Stimulated activated naive CD8-positive, alpha-beta T cell treated with anti-CD3 and anti-CD28 coated beads, Interleukin-15, Interleukin-2, amounts not matched to agents 100 U/mL and 50 U/mL, for 24 hours (primary cell): ENCODE measurements around the gene HOXB6.

Experiments
- ATAC-seq: fragments of 150-1000 bp; cut with Tn5 transposase; one replicate; pipeline ENCODE4 v1.10.0; 2021
- DNase-seq: peaks from one replicate; pipeline ENCODE4 v3.0.0; 2021

Gene HOXB6

DNA sequence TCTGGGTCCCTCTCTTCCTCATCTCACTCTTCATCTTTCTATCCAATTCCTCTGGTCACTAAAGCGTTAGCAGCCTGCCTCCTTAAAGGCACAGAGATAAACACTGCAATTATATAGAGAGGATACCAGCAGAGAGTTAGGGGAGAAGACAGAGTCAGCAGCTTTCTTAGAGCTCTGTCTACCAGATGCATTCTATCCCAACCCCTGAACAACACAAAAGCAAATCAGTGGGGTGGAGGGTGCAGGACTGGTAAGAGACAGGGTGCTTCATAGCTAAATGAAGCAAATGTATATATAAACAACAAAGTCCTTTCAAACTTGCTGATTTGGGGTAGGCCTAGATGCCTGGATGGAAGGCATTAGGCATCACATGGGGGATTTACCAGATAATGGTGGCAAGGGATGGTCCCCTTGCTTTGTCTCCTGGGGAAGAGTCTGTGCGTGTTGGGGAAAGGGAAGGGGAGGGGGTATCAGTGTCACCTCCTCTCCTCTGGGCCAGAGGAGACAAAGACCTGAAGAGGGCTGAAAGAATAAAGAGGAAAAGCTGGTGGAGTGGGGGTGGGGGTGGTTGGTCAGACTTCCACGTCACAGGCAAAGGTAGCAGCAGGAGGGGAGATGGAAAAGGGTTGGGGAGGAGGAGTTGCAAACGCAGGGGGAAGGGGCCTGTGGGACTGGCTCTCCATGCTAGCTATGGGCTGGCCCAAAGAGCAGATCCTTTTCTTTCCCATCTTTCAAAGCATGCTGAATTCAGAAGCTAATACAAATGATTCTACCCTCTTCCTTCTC, 38.7 kb downstream of the HOXB6 start:
- no peak for DNase-seq
- ATAC-seq: no peak

DNA sequence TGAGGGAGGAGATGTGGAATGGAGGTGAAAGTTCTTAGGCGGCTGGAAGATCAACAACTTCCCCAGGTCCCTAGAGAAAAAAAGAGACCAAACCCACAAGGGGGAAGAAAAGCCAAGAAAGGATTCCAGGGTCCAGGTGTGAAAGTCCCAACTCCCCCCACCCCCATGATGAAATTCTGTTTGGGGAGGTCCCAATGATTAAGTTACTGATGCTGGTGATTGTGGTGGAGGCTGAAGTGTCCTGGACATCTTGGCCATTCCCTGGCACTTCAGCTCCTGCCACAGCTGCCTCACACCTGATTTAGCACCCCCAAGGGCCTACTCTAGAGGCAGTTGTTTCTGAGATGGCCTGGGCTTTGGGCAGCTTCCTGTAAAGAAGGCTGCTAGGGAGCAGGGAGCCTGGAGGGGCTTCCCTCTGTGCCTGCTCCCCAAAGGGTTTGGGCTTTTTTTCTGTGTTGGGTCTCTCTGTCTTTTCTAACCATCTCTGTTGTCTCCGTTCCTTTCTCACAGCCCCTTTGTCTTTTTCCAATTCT, 39.7 kb downstream of the HOXB6 start:
- no peak for ATAC-seq
- no peak for DNase-seq

DNA sequence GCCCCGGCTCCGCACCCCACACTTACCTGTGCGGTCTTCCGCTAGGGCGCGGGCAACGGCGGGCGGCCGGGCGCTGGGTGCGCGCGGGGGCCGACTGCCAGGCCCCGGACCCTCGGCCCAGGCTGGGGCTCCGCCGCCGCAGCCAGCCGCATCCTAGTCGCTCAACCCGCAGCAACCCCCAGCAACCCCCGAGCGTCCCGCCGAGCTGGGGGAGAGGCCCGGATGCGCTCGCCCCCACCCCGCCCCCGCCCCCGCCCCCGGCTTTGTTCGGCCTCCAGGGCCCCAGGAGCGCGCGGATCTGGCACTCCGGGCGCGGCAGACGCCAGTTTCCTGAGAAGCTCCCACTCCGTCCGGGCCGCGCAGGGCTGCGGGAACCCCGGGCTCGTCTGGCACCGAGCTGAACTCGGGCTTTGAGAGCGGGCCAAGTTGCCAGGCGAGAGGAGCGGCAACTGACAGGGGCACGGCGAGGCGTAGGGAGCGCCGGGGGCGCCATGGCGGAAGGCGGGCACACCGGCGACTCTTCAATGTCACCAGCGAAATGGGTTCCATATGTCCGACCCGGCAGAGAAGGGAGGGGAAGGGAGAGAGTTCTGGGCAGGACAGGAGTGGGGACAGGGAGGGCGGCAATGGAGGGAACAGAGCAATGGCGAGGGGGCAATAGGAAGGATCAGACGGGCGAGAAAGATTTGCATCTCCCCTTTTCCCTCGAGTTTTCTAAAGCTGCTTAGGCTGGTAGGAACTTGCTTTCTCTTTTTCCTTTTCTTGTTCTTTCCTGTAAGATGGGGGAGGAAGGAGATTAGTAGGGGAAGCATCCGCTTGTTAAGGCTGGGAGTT, 40.4 kb downstream of the HOXB6 start:
- ATAC-seq (no peak), DNase-seq (no peak)

DNA sequence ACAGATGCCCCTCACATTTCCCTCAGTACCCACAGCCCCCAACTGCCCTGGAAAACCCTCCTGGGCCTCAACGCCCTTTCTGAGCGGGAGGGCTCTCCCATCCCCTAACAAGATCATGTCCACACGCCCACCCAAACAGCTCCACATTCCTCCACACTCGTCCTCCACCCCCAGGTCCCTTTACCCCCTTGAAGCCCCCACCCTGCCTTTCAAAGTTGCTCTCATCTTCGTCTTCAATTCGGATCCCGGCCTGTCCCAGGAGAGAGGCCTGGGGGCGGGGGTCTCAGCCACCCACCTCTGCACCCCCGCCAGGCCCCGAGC, 41.0 kb downstream of the HOXB6 start:
- no peak for ATAC-seq
- DNase-seq: no peak

DNA sequence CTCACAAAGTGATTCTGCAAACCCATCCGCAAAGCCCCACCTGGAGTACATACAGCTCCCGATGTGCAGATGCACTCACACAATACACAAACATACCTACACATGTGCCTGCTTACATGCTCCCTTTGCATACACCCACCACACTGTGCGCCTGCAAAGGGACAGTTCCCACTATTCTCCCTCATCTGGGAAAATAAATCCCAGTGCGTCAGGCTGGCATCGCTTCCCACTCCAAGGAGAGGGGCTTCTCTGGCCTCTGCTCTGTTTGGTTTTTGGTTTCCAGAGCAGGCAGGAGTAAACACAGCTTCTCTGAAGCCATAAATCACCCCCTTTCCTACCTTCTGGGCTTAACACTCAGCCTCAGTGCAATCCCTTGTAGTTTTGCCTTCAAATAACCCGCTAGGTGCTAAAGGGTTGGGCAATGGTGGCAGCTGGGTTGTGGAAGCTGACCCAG, 41.4 kb downstream of the HOXB6 start:
- ATAC-seq: no peak
- DNase-seq: no peak

DNA sequence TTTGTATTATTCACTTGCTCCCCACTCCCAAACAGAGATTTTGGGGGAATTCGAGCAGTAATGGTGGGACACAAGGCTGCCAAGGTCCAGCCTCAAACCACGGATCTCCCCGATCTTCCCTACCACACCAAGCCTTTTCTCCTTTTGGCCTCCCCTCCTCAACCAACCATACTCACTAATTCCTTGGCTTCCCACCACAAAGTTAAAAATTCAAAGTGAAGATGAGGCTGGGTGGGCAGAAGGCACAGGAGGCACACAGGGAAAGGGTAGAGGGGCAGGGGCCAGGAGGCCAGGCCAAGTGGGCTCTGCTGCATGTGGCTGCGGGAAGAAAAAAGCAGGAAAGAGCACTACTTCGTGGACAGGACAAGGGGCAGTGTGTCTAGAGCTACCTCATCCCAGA, 41.9 kb downstream of the HOXB6 start:
- DNase-seq (no peak), ATAC-seq (no peak)

DNA sequence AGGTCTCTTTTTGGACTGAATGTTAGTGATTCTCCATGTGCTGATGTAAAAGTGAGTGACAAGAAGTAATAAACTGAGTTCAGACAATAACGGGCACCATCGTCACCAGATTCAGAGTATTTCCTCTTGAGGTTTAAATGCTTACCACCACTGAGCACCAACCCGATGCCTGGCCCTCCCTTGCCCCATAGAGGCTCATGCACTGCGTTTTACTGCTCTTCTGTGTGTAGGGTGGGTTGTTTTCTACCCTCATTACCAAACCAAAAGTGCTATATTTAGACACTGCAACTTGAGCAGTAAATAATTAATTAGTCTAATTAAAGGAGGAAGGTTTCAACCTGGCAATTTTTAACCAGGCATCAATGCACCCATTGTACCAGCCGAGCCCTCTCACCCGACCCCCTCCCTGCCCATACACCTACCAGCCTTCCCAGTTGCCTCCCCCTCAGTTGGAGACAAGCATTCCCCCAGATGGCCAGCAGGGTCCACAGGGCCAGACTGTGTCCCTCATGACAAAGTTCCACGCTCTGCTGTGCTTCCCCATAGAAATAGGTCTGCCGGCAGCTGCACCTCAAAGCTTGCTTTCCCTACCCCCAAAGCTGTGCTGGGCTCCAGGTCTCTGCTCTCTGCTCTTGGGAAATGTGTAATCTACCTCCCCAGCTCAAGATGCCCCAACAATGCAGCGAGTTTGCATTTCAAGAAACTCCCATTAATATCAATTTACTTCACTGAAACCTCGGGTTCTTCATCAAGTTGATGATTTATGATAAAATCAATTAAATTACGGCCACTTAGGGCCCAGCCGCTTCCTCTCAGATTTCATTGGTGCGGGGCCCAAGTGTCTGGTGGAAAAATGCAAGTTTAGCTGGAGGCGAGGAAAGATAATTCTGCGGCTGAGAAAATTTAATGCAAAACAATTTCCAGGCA, 42.6 kb downstream of the HOXB6 start:
- no peak for DNase-seq
- no peak for ATAC-seq

DNA sequence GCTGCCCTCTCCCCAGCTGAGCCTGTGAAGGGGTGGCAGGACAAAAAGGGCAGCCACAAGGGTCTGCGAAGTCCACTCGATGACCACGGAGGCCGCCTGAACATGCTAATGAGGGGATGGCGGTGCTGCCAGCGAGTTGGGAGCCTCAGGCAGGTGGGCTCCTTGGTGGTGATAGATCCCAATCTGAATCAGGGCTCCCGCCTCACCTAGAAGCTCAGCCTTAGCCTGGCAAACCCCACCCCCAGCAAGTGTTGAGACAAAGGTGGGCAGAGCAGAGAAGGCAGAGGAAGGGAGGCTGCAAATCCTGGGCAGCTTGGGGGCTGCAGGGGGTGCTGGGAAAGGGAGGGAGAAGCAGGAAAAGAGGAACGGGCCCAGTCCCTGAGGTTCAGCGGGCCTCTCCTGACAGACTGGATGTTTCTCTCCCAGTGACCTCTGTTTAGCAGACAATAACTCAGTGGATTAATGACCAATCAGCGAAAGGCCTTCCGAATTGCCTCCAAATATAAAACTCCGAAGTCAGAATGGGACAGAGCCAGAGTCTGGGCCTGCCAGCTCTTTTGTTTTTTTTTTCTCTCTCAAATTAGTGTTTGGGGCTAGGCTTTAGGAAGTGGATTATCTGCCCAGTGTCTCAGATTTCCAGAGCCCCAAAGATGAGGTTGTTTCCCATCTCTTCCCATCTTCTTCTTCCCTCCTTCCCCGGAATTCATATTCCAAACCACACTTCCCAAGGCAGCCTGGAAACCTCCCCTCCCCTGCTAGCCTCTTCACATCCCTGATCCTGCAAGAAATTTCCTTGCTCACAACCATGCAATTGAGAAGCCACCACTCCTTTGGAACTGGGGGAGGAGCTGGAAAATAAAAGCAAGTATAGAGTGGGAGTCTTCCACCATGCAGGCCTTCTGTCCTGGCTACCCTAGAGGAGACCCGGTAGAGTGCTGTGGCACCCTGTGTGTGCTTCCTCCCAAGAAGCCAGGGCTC, 44.7 kb downstream of the HOXB6 start:
- ATAC-seq (no peak), DNase-seq (no peak)

DNA sequence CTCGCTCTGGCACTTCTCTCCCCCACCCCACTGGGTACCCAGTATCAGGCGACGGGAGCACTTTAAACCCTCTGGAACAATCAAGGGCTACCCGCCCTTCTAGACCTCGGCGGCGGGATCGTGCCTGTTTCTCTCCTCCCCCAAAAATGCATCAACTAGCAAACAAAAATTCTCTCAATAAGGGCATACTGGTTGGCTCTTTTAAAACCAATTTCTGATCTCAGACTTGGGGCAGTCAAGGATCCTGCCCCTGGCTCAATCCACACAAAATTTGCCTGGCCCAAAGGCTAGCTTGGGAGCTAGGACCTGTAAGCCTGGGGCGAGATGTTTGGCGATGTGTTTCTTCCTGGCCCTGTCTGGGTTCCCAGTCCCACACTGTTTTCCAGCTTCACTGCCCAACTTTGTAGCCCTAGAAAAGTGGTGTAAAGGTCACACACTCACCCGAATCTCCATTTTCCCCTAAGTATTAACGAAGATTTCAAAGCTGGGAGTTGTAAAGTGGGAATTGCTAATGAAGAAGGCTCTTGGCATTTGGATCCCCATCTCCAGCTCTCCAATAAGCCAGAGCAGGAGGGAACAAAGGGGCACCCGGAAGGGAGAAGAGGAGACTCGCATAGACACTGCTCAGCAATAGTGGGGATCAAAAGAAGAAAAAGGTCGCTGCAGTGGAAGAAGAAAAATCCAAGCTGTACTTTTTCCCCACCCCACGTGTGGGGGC, 45.5 kb downstream of the HOXB6 start:
- no peak for DNase-seq
- no peak for ATAC-seq

DNA sequence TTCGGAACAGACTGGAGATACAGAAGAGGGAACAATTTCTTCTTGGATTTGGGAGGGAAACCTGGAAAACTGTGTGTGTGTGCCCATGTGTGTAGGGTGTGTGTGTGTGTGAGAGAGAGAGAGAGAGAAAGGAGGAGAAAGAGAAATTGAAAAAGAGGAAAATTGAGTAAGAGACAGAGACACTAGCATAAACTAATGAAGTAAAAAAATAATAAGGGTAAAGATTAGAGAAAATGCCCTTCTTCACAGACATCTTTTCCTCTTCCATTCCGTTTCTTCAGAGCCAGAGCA, 46.0 kb downstream of the HOXB6 start:
- ATAC-seq: no peak

DNA sequence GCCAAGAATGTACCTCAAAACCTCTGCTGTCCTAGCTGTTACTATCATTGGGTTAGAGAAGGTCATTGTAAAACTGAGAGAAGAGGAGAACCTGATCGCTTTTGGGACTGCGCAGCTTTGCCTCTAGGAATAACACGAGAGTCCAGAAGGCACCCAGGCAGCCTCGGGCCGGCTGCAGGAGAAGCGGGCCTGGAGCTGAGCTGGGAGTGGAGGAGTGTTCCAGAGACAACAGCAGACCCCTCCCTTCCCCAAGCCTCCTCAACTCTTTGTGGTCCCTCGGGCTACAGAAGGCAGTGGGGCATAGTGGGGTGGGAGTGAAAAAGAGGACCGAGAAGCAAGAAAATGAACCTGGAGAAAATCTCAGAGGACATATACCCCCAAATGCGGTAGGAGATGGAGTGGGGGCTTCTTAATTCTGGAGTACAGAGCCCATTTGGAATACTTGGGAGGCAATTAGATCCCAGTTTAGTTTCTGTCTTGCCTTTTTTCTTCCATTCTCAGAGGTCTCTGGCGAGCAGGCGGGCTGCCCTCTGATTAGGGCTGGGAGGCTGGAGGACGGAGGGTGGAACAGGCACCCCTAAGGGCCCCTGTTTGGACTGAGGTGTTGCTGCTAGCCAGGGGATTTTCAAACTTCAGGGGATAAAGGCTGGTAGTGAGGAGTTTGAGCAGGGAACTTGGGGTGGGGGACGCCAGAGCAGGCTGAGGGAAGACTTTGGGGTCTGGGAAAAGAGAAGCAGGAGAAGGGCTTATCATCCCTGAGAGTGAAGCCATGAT, 46.5 kb downstream of the HOXB6 start:
- no peak for ATAC-seq
- no peak for DNase-seq

More for the DNA sequence above, 46.0 kb downstream of the HOXB6 start:
- DNase-seq: no peak

DNA sequence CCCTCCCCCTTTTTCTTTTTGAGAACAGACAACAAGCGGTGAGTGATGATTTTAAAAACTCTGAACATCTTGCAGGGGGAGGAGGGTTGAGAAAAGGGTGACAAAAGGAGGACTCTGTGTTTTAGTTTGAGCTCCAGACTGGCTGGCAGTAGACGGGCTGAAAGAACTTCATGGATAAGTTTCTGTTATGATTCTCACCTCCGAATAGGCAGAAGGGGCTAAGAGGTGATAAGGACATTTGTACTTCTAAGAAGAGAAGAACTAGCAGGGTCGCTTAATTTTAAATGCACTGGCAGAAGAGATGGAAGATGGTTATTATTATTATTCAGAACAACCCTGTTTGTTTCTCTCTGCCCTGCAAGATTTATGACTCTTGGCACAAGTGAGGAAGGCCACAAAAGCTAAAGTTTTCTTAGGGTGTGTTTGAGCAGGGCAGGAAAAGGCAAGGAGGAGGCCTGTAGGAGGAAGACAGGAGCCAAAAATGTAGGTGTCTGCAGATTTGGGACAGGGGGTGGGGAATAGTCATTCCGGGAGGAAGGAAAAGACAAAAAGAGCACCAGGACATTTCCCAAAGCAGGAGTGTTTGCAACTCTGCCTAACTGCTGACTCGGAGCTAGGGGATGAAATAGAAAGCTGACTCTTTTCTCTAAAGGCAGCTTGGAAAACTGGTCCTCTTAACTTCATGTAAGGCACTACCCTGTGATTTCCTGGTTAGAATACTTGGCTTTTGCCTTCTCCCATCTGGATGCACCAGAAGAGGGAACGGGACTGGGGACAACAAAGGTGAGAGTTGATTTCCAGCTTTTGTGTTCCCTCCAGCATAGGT, 48.0 kb downstream of the HOXB6 start:
- ATAC-seq (no peak), DNase-seq (no peak)

DNA sequence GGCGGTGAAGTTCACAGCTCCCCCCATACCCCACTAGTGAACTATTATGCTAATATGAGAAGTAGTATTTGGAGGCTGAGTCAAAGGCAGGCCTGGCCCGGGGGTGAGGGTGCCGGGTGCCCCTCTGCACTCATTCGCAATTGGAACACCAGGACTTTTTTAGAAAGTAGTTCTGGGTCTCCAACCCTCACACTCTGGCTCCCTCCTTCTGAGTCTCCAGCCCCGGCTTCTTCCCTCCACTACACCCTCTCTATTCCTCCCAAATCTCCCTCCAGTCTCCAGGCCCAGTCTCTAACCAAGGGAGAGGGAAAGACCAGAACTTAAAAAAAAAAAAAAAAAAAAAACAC, 48.6 kb downstream of the HOXB6 start:
- no peak for ATAC-seq

DNA sequence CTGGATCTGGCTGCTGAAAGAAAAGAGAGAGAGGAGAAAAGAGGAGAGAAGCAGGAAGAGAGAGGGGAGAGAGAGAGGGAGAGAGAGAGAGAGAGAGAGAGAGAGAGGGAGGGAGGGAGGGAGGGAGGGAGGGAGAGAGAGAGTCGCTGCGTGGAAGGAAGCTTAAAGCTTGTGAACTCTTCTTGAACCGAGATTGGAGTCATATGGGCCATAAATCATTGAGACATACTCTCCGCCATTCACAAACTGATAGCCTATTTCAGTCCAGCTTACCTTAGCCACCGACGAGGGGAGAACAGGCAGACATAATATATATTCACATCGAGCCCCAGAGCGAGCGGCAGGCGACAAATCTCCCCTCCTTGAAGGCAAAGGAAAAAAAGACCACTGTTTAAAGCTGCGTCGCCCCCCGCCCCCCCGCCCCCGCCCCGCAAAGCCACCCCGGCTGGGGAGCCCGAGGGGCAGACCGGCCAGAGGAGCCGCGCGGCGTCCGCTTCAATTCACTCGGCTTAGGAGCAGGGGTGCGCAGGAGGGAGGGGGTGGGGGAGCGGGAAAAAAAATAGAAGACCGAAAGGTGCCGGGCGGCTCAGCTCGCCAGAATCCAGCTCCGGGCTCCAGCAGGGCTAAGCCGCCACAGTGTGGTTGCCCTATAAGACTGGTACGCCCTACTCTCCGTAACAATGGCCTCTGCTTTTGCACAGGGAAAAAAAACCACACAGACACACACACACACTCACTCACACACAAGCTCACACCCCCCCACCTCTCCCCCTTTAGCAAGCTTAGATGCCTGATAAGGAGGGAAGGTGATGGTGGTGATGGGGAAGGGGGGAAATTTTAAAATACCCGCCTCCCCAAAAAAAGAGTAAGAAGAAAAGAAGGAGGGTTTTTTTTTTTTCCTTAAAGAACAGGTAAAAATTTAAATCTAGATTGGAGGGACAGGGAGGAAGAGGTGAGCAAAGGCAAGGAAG, 49.2 kb downstream of the HOXB6 start:
- DNase-seq (no peak), ATAC-seq (peak; percentile 19)

More for the DNA sequence above, 48.6 kb downstream of the HOXB6 start:
- no peak for DNase-seq

DNA sequence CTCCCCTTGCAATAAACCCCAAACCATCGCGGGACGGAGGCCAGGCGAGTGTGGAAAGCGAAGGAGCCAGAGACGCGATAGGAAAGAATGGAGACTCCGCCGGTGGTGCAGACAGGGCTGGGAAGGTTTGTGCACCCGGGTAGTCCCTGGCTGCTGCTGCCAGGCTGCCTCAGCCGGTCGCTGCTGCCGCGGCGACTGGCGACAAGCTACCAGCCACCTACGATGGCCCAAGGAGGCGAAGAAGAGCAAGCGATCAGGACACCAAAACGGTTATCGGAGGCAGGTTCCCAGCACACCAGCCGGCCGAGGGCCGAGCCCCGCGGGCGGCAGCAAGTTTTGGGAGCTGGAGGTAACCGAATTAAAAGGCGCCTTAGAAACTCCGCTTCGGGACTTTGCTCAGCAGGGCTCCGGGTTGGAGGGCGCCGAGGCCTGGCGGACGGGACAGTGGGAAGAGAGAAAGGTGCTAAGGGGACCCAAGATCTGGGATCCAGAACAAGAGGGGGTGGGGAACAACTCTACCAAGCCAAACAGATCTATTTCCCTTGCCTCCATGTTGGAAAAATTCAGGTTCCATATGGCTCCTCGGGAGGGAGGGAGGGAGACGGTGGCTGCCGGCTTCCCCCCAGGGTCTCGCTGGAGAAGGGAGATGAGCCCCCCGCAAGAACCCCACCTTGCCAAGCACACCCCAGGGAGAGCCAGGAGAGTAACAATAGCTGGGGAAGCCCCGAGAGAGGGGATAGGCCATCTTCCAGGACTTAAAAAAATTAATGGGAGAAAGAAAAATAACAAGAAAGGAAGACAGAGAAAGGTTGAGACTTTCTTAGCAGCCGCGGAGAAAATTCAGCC, 50.2 kb downstream of the HOXB6 start:
- DNase-seq (no peak), ATAC-seq (no peak)

DNA sequence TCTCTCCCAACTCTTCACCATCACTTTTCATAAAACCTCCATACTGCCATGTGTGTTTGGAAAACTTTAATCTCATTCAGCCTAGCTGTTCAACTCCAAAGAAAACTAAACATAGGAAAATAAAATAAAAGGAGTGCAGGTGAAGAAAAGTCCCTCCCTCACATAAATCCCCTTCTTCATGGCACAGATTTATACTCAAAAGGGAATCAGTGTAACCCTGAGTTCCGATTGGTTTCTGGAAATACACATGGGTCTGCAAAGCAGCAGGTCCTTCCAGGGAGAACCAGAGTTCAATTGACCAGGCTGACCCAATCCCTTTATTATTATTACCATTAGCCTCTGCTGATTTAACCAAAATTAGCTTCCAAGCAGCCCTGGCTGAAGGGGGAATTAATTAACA, 51.0 kb downstream of the HOXB6 start:
- no peak for ATAC-seq
- DNase-seq: no peak

DNA sequence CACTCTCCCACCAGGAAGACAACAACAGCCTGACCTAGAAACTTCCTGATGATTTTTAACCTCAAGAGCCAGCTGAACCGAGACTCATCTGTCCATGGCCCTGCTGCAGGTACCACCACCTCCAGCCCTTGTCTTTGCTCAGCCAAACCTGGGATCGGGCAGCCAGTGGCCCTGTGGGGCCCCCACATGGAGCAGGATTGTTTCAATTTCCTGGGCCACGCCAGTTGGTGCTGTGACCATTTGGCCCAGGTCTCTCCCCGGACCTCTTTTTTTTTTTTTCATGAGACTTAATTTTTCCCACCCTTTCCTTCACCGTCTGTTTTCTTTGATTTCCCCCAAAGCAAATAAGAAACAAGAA, 51.6 kb downstream of the HOXB6 start:
- no peak for ATAC-seq
- no peak for DNase-seq
